ENCODE measurements around the gene DCX.
"Not testable (repeated sequence)": the region's sequence is repeated elsewhere in the genome, so short reads cannot be mapped to it uniquely, and the experiment has no call there.

Gene DCX

DNA sequence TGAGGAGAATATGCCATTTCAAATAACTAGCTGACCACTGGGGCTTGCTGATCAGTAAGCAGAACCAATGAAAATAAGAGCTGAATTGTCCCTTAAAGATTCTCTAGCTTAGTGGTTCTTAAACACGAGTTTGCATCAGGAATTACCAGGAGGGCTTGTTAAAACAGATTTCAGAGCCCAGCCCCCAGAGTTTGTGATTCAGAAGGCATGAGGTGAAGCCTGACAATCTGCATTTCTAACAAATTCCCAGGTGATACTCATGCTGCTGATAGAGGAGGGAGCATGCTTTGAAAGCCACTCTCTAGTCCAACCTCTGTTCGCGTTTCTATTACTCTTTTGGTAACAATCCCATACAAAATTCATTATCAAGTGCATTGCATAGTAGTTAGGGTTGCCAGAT, 35.5 kb downstream of the DCX start:
- intact Hi-C loops (cut with DNase I): no loop called here
- DNase-seq: no peak

DNA sequence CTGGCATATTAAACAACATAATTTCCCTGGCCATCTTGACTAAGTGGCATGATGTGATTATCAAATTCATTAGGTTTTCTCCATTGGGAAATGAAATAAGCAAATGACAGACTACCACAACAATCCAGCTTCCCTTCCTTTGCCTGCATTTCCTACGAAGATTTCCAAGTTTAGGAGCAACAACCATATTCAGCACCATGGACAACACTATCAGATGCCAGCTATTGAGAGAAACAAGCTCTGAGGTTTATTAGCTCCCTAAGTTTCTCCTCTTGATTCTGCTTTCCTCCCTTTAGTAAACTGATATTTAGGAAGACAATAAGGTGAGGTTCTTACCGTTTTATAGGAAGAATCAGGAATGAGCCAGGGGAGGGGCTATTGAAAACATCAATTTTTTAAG, 36.2 kb downstream of the DCX start:
- intact Hi-C loops (cut with DNase I): no loop called here
- DNase-seq: no peak

DNA sequence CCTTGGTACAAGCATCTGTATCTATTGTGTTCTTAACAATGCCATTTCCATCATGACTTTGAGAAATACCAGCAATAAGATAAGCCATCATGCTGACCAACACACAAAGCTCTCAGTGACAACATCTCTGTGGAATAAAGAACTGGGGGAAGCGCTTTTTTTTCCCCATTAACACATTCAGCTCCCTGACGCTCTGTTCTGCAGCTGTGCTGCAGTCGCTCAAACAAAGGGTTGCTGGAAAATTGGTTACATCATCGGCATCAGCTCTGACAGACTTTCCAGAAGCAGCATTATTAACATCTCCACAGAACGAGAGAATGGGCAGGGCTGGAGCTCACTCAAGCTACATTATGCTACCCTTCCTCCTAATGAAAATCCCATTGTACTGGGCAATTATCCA, 39.9 kb downstream of the DCX start:
- no peak for DNase-seq
- intact Hi-C loops (cut with DNase I): no loop called here

DNA sequence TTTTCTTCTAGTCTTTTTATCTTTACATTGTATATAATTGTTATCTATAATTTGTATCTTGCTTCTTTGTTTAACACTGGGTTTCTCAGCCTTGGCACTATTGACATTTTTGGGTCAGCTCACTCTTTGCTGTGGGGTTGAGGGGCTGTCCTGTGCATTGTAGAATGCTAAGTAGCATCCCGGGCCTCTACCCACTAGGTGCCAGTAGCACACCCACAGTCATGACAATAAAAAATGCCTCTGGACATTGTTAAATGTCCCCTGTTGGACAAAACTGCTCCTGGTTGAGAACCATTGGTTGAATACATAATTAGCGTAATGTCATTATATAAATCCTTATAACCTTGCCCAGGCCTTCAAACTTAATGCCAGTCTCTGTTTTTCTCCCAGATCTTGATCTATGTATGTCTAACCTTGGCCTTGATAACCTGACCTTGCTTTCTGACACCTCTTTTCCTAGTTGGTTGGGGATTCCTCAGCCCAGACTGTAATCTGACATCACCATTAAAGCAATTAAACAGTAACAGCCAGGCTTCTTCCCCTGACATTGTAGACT, 46.1 kb downstream of the DCX start:
- DNase-seq: no peak
- intact Hi-C loops (cut with DNase I): no loop called here

DNA sequence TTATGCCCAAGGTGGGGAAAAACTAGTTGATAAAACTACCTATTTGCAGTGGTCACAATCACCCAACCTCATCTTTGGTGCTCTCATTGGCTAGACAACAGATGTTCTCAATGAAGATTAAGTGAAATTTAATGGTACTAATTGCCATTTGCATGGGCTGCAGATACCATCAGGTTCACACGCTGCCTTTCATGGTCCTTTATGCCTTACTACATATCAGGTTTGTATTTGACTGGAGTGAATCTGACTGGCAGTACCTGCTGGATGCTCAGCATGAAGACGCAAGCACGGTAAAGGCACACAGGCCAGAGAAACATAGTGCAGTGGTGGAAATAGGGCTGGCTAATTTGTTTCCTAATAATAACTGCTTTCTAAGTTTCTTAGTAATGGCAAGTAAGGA, 48.3 kb downstream of the DCX start:
- DNase-seq: no peak
- intact Hi-C loops (cut with DNase I): no loop called here

DNA sequence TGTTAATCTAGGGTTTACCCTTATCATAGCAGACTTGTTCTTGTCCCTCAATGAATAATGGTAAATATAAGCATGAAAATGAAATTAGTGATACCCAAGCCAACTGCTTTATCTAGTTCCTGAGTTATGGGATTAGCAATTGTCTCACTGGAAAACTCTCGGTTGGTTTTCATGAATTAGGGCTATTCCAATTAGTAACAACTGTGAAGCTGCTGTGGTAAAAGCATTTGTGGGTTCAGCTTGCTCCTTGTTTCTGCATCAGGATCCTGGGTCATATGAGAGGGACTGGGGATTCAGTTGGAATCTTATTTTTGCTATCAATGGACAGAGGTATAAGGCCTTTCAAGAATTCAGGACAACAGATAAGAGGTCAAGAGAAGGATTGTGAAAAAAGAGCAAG, 50.2 kb downstream of the DCX start:
- DNase-seq: no peak
- intact Hi-C loops (cut with DNase I): no loop called here

DNA sequence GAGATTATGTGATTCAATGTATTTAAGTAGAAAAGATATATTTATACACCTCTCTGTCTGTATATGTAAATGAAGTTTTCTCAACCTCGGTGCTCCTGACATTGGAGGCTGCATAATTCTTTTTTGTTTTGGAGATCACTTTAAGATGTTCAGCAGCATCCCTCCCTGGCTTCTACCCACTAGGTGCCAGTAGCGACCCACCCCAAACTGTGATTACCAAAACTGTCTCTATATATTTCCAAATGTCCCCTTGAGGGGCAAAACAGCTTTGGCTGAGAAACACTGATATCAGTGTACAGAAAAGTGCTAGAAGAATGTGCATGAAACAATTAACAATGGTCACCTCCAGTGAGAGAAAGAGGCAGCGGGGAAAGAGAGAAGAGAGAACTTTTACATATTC, 51.2 kb downstream of the DCX start:
- intact Hi-C loops (cut with DNase I): no loop called here
- DNase-seq: no peak

DNA sequence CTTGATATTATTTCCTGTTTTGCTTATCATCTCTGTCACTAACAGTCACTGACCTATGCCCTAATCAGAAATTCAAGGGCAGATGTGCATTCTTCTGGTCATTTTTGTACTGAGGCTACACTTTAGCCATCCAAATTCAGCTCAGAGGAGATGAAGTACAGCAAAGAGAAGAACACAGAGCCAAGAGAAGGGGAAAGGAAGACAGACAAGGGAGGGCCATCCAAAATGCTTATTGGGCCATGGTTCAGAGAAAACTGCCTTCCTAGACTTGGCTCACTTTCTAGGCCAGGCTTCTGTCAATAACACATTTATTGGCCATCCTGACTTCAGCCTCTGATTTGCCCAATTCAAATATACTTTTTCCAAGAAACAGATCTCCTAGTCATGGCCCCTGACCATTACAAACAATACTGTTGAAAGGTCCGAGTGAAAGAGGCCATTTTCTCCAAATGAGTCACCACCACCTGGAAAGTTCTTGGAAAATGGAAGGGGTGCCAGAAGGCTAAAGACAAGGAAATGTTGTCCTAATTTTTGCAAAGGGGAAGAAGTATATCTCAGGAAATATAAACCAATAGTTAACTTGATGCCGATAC, 56.4 kb downstream of the DCX start:
- intact Hi-C loops (cut with DNase I): no loop called here
- no peak for DNase-seq

DNA sequence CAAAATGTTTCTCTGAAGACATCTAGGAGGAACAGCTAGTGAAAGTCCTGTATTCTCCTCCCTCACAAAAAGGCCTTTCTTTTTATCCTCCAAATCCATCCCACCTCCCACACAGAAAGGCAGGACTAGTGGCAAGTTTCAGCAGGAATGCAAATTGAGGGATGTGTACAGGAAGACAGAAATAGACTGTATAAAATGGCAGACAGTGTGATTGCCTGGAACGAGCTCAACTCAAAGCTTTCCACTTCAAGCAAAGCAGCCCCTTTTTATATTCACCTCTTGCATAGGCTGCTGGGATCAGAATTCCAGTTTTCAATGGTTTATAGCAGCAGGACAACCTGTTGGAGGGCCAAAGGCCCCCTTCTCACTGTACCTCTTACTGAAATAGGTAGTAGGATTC, 57.5 kb downstream of the DCX start:
- DNase-seq: no peak
- intact Hi-C loops (cut with DNase I): no loop called here

DNA sequence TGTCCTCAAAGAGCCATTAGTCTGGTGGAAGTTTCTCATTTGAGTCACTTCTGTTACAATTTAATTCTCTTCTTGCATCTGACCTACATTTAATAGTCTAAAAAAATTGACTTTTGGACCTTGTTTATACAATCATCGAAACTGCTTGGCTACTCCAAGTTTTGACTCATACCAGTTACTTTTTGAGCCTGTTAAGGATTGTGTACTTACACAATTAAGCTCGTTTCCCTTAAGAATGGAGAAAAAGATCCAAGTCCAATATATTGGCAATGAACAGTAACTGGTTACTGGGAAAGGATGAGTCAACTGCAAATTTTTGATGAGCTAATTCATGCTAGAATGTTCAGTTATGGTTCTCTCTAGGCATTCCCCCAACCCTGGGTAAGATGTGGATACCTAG, 58.2 kb downstream of the DCX start:
- no peak for DNase-seq
- intact Hi-C loops (cut with DNase I): no loop called here

DNA sequence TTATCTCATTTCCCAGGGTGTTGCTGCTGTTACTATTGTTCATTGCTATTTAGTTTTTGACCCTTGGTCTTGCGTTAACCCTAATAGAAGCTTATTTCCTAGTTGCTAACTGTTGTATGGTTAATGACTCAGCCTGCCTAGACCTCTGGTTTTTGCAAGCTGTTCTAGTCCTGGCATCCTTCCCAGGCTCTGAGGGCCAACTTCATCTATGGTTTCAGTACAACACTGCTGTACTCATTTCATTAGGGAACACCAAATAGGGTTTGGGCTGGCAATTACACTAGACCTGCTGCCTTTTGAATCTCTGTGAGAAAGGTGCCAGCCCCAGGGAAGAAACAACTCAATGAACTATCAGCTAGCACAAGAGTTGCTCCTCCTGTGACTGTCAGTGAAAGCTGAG, 59.6 kb downstream of the DCX start:
- intact Hi-C loops (cut with DNase I): no loop called here
- peak in 3 of 10 donors; percentile 7 to 12 (median 10) for DNase-seq

DNA sequence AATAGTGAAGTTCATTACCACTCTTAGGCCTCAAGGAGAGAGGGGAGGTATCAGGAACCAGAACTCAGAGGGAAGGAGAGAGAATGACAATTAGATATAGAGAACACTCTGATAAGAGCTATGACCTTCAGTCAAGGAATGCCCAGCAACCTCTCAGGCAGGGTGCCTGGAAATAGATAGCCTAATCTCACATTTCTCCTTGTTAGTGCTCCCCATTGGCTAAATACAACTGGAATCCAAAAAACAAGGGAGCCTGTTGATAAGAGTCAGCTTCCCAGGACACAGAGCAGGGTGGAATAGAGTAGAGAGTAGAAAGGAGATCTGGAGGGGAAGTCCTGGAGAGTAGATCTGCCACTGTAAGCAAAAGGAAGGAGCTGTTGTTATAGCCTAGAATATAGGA, 62.1 kb downstream of the DCX start:
- DNase-seq: no peak
- intact Hi-C loops (cut with DNase I): no loop called here

DNA sequence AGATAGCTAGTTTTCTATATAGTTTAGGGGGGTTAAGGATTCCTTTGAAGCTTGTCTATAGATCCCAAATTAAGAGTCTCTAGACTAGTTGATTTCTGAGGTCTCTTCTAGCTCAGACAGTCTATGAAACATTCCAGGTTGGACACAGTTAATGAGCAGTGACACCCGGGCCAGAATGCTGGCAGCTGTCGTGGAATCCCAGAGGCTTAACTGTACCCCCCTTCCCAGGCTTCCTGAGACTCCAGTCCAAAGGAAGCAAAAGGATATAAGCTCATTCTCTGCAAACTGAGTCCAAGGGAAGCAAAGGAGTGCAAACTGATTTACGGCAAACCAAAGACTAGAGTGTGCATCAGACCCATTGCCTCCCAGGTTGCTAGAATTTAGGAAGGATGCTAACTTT, 62.9 kb downstream of the DCX start:
- no peak for DNase-seq
- intact Hi-C loops (cut with DNase I): no loop called here

DNA sequence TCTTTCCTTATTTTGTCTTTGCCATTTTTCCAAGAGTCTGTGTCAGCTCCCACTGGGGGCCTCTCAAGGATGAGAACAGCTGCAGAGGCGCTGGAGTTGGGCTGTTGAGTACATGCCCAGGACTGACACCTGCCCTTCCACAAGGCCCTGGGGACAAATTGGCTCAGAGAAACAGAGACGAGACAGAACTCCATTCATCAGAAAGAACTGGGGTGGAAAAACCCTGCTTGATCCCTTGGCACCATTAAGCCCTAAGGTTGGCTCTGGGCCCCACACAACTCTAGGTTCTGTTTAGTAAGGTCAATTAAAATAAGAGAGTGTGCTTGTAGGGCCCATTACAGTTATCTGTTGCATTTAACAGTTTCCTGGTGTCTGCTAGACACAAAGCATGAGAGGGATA, 63.6 kb downstream of the DCX start:
- intact Hi-C loops (cut with DNase I): no loop called here
- DNase-seq: peak in 1 of 10 donors; percentile 39

DNA sequence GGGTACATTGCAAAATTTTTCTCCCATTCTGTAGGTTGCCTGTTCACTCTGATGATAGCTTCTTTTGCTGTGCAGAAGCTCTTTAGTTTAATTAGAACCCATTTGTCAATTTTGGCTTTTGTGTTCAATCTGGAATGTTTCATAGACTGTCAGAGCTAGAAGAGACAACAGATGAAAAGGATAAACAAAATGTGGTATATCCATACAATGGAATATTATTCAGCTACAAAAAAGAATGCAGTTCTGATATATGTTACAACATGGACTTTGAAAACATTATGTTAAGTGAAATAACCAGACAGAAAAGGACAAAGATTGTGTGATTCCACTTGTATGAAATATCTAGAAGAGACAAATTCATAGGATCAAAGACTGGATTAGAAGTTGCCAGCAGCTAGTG, 65.8 kb downstream of the DCX start:
- intact Hi-C loops (cut with DNase I); DNase-seq: not testable (repeated sequence)

DNA sequence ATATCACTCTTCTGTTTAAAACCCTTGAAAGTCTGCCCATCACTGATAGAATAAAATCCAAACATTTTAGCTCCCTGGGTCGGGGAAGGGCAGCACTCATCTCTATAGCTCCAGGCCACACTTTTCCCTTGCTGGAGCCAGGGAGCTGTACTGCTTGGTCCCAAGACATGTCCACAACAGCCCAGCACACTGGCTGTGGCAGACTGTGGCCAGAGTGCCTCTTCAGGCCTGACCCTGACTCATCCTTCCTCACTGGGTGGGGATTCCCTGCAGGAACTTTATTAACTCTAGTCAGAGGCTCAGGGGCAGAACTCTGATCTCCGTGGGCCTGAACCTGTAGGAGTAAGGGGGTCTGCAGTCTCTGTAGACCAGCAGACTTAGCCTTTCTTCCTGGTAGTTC, 71.9 kb downstream of the DCX start:
- intact Hi-C loops (cut with DNase I): no loop called here
- DNase-seq: no peak

DNA sequence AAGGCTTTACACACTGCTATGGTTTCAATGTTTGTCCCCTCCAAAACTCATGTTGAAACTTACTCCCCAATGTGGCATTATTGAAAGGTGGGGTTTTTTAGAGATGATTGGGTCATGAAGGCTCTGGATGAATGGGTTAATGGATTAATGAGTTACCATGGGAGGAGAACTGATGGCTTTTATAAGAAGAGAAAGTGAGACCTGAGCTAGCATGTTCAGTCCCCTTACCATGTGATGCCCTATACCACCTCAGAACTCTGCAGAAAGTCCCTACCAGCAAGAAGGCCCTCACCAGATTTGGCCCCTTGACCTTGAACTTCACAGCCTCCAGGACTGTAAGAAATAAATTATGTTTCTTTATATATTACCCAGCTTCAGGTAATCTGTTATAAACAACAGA, 72.8 kb downstream of the DCX start:
- intact Hi-C loops (cut with DNase I): no loop called here
- no peak for DNase-seq

DNA sequence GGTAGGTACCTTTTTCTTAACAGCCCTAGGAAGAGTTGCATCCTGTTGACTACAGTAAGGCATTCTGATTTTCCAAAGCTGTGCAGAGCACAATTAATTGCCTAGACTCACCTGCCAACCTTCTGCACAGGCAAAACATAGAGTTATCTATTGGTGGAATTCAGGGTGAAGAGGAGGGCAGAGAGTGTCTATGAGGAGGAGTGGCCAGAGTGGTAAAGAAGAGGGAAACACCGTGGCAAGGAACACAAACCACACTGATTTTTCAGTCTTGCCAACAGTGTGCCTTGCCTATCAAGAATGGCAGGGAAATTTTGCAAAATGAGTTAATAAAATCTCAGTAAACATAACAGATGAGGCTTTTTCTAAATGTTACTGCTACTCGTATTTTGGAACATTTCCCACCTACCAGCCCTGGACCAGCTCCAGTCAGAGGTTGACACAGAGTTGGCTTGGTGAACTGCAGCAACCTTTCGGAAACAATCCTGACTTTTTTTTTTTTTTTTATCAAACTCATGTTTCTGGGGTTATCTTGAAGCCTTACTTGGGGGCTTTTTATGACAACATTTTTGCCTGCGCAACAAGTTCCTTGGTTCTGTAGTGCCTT, 73.8 kb downstream of the DCX start:
- DNase-seq: no peak
- intact Hi-C loops (cut with DNase I): no loop called here

DNA sequence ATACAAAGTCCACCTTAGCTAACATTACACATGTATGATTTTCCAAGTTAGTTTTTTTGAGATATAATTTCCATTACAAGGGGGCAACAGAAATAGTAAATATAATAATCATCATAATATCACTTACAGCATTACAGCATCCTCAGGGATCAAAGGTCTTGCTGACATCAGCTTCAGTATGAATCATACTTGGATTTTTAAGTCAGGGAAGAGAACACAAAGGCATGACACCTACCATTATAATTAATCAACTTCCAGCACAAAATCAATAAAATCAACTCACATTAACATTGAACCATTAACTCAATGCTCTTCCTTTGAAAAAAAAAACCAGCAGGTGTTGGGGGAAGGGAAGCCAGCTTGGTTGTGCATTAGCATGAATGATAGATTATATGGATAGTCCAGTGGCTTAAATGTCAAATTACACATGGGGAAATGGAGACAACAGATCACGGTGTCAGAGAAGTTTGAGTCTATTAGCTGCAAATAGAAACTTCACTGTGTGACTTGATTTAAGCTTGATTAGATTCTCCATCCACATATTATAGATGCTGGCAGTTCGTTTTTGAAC, 74.8 kb downstream of the DCX start:
- no peak for DNase-seq
- intact Hi-C loops (cut with DNase I): no loop called here

DNA sequence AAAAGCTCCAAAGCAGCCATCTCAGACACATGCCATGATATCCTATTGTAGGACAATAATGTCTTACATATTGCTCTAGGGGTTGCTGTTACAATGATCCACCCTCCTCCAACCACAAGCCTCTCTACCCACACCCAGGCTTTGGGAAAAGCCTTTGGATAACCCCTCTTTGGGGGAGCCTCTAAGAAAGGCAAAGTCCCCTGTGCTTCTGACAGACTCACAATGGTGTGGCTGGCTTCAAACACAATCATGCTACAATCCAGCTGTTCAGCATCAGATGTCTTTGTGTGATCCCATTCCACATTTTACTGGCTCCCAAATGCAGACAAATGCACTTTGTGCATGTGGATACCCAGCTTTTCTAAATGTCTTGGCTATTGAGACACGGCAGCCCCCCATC, 75.9 kb downstream of the DCX start:
- intact Hi-C loops (cut with DNase I): no loop called here
- no peak for DNase-seq

DNA sequence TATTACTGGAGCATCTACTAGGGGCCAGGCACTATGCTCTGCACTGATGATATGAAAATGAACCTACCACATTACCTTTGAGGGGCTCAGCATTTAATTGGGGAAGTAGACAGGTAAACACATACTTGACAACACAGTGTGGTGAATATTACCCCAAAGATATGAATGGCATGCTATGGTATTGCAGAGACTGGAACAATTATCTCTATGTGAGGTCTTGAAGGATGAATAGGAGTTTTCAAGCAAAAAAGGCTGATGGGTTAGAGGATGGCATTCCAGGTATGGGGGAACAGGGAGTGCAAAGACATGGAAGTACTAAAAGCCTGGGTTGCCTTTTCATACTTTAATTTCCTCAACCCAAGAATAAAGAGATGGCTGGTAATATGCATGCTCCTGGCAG, 82.6 kb downstream of the DCX start:
- intact Hi-C loops (cut with DNase I): no loop called here

DNA sequence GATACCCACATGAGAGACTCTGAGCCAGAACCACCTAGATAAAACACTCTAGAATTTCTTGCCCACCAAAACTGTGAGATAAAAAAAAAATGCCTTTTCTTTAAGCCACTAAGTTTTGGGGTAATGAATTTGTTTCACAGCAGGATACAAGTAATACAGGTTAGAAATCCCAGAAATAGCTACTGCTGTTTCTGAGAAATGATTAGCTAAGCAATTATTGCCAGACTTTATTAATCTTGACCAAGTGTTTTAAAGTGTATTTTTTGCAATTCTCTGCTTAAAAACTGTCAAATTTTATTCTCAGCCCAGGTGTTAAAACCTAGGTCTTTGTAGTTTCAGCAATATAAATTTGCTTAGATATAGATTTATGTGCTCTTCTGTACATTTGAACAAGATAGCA, 83.1 kb downstream of the DCX start:
- intact Hi-C loops (cut with DNase I): no loop called here

More for the DNA sequence above, 82.6 kb downstream of the DCX start:
- no peak for DNase-seq

More for the DNA sequence above, 83.1 kb downstream of the DCX start:
- no peak for DNase-seq

Data from posterior cingulate gyrus (tissue), 11 donors.